ENCODE results near the gene MDM2.
A peak's percentile ranks its signal among the peaks of the same experiment; 100 is the strongest.

The MDM2 gene

DNA sequence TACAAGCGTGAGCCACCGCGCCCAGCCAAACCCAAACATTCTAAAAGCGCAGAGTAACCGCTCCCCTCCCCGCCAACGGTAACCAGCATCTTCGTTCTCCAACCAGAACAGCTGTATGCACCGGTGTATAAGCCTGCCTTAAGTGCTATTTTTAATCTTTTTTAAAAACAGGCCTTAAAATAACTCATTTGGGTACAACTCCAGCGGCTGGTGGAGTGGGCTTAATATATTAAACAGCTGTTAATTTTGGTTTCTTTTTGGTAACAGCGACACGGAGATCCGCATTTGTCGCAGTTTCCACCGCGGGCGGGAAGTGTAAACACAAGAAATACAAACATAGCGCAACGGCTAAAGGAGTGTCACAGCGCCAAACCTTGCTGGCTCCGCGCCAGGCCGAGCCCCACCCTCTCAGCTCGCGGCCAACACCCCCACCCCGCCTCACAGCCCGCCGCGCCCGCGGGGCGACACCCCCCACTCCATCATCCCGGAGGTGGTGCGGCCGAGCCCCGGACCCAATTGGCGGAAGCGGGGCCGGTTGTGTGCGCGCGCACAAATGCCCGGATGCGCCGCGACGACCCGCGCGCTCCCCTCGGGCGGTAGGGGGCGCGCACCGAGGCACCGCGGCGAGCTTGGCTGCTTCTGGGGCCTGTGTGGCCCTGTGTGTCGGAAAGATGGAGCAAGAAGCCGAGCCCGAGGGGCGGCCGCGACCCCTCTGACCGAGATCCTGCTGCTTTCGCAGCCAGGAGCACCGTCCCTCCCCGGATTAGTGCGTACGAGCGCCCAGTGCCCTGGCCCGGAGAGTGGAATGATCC lies at the start of gene MDM2:
Gene MDM2 (plus strand): TSS at position 602 of the 812 bp plus-strand sequence. CDS start 301 bp downstream, outside the sequence.
- peak; percentile 92 for DNase-seq (ENCODE audit: low spot score)

- DNase-seq (ENCODE audit: low spot score) = no peak
These were observed 48.1 kb upstream of the MDM2 start for GRCh38 chr12:68759852-68760251.

GRCh38 chr12:68760806-68761441 lies 47.1 kb upstream of the MDM2 start:
- no peak for DNase-seq (ENCODE audit: low spot score)

GRCh38 chr12:68761442-68761812 lies 46.5 kb upstream of the MDM2 start:
- no peak for DNase-seq (ENCODE audit: low spot score)

GRCh38 chr12:68761901-68762630 lies 45.9 kb upstream of the MDM2 start:
- no peak for DNase-seq (ENCODE audit: low spot score)

GRCh38 chr12:68762691-68763090 lies 45.3 kb upstream of the MDM2 start:
- no peak for DNase-seq (ENCODE audit: low spot score)

GRCh38 chr12:68765696-68766095 lies 42.3 kb upstream of the MDM2 start:
- DNase-seq (ENCODE audit: low spot score) = no peak

GRCh38 chr12:68766646-68767045 lies 41.3 kb upstream of the MDM2 start:
- DNase-seq (ENCODE audit: low spot score) = no peak

GRCh38 chr12:68767191-68767590 lies 40.8 kb upstream of the MDM2 start:
- DNase-seq (ENCODE audit: low spot score) = no peak

DNA sequence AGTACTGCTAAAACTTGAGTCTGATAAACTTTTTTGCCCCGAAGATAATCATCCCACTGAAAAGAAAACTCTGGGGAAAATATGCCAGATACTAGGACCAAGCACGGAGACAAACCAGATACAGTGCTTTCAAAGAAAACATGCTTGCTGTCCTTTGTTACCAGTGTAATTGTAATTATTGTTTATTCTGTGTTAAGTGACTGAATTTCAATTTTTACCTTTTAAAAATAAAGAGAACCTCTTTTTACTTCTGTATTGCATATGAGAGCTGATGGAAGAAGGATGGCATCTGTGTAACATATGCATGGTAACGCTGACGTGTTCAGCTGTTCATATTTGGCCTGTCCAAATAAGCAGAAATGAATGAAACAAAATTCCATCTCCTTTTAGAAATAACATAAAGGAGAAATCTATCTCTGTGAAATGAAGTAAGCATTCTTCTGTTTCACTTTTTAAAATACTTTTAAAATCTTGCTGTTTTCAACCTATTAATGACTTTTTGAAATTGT lies 39.5 kb upstream of the MDM2 start:
- DNase-seq (ENCODE audit: low spot score) = no peak

DNA sequence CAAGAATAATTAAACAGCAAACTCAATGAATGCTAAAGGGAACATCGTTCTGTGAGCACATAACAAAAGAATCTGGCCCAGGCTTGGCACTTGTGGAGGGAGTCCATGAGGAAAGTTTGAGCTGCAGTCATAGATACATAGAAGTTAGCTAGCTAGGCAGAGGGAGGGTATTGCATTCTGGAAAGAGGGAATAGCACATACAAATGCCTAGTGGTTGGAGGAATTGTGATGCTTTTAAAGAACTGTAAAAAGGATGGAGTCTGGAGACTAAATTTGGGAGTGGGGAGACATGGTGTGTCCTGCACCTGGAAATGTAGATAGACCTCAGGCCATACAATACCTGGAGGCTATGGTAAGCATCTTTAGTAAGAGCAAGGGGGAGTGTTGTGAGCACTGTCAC lies 38.0 kb upstream of the MDM2 start:
- no peak for DNase-seq (ENCODE audit: low spot score)

DNA sequence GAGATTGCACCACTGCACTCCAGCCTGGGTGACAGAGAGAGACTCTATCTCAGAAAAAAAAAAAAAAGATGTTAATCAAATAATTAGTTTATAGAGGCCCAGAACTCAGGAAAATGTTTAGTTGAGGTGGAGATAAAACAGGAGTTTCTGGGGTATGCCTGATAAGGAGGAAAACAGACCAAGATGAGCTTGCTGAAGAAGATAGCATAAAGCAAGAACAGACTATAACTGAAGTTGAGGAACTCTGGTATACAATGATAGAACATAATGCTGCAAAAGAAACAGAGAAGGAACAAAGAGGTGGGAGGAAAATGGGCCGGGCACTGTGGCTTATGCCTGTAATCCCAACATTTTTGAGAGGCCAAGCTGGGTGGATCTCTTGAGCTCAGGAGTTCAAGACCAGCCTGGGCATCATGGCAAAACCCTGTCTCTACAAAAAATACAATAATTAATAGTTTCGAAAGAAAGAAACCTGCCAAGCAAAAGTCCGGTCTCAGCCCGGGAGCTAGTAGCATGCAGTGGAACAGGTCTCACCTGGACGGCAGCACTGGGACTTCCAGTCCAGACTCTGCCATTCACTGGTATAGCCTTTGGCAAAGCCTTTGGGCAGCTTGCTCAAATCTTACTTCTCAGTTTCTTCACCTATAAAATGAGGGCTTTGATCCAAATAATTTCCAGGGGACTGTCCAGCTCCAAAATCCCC lies 36.6 kb upstream of the MDM2 start:
- DNase-seq (ENCODE audit: low spot score) = no peak

- DNase-seq (ENCODE audit: low spot score) = no peak
These were observed 35.3 kb upstream of the MDM2 start for GRCh38 chr12:68772714-68773113.

DNA sequence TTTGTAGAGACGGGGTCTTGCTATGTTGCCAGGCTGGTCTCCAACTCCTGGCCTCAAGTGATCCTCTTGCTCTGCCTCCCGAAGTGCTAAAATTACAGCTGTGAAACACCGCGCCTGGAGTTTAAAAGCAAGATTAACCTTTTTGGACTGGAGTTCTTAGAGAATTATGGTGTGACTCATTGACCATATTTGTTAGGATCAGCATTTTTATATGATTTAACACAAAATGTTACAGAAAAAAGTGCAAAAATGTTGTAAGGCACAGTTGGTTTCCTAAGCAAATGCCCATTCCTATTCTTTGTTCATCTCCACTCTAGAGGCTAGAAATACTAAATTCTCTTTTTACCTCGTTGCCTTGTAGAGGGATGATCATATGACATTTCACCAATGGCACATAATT lies 34.4 kb upstream of the MDM2 start:
- DNase-seq (ENCODE audit: low spot score) = no peak

- no peak for DNase-seq (ENCODE audit: low spot score)
These were observed 32.8 kb upstream of the MDM2 start for GRCh38 chr12:68775121-68775630.

- no peak for DNase-seq (ENCODE audit: low spot score)
These were observed 30.9 kb upstream of the MDM2 start for GRCh38 chr12:68776976-68777610.

DNA sequence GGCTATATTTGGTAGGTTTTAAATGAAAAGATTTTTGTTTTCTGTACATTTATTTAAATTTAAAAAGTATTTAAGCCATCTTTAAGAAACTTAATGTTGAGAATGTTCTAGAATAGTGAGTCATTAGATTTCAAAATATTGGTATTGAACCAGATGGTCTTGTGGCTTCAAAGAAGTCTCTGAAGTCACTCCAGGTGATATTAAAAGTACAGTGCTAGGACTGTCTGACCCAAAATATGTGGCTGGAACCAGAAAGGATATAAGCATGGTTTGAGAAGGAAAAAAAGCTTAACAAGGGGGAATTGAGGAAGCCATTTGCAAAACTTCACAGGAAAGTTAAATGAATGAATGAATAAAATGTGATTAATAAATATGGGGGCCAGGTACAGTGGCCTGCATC lies 28.7 kb upstream of the MDM2 start:
- no peak for DNase-seq (ENCODE audit: low spot score)

DNA sequence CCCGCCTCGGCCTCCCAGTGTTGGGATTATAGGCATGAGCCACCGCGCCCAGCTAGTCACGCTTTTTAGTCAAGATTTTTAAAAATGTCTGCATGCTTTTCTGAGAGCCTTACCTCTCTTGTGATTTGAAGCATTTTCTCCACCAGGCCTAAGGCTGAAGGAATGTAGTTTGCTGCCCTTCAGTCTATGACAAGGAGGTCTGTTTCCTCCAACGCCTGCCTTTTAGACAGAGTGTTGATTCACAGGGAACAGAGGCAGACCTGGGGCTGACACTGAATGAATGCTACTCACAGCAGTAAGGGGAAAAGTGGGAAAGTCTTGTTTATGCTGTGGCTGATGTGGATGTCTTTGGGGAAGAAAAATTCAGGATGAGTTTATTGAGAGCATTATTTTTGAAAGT lies 27.2 kb upstream of the MDM2 start:
- no peak for DNase-seq (ENCODE audit: low spot score)

DNA sequence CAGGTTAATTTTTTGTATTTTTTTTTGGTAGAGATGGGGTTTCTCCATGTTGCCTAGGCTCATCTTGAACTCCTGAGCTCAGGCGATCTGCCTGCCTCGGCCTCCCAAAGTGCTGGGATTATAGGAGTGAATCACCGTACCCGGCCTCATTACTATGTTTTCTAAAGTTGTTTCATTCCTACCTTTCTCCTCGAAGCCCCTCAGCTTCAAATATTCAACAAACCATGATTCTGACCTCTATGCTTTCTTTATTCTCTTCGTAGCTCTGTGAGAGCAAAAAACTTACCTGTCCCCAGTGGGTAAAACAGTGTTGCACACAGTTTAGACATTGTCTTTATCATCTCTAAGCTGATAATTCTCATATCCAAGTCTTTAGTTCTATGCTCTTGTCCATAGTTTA lies 26.2 kb upstream of the MDM2 start:
- DNase-seq (ENCODE audit: low spot score) = no peak

DNA sequence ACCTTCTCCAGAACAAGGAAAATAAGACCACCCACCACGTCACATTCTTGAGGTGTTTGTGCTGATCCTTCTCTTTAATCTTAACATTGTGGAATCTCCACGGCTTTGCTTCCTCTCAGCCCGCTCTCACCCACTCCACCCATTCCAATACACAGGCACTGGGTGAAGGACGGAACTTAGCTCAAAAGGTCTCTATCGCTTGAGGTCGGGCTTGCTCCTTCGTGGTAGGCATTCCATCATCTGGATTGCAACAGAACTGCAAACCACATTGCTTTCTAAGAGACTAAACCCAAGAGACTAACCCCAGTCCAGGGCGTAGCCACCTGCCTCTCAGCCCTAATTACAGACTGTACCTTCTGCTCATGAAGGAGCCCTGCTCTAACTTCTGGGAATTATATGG lies 24.0 kb upstream of the MDM2 start:
- DNase-seq (ENCODE audit: low spot score) = no peak

DNA sequence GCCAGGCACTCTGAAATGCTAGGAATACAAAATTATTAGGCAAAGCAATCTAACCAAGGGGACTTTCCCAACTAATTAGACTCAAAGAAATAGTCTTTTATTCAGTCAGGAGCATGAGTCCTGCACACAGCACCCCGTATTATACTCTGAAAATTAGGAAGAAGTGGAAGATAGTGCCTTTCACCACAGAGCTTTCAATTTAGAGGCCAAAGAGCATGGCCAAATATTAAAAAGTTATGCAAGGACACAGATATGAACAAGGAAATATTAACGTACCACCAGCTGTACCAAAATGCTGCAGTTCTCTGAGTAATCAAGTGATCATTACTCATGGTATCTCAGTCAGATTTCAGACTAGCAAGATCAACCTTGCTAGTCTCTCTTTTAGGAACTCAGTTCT lies 22.6 kb upstream of the MDM2 start:
- no peak for DNase-seq (ENCODE audit: low spot score)

GRCh38 chr12:68785823-68786222 lies 22.2 kb upstream of the MDM2 start:
- DNase-seq (ENCODE audit: low spot score) = no peak
